MCF 10A (cell line): ENCODE results near the gene ITGA1. TPM values are rescaled to one million over a fixed set of nuclear protein-coding genes. Genes with fewer than 3 reads are reported as not detected.

Experiments used
- BruUV-seq: library from RNA; stranded (reverse); fragments of 400-500 nt; replicated peaks from 2 replicates; lab custom pipeline; 2021; lab: Mats Ljungman, UMichigan
- CTCF ChIA-PET: fragments of 300-600 bp; sonication (Branson Sonifier 250); formaldehyde crosslinking; extraction: SDS; loops from one replicate; lab custom pipeline; 2021; ENCODE audit warnings: antibody characterized with exemption, inconsistent platforms; lab: Yijun Ruan, JAX
- POLR2A ChIA-PET: fragments of 300-600, 350-650 bp; sonication (Branson Sonifier 250); formaldehyde crosslinking; extraction: SDS; loops from one replicate; lab custom pipeline; 2020; ENCODE audit warnings: antibody characterized with exemption, inconsistent platforms; lab: Yijun Ruan, JAX
- DNase-seq: peaks from one replicate; pipeline ENCODE4 v3.0.0-alpha.2; 2018; ENCODE audit not compliant: unreplicated experiment
- H3K27ac Mint-ChIP-seq: one replicate; pipeline ENCODE4 v1.8.0; 2022; ENCODE audit warnings: mild to moderate bottlenecking, low read depth, mixed read lengths; ENCODE audit not compliant: unreplicated experiment
- H3K27me3 Mint-ChIP-seq: one replicate; pipeline ENCODE4 v1.8.0; 2022; ENCODE audit warnings: mixed read lengths; ENCODE audit not compliant: insufficient read depth, unreplicated experiment
- H3K36me3 Mint-ChIP-seq: one replicate; pipeline ENCODE4 v1.8.0; 2022; ENCODE audit warnings: mild to moderate bottlenecking, moderate library complexity, mixed read lengths; ENCODE audit not compliant: insufficient read depth, unreplicated experiment
- H3K4me1 Mint-ChIP-seq: one replicate; pipeline ENCODE4 v1.8.0; 2022; ENCODE audit warnings: mixed read lengths; ENCODE audit not compliant: insufficient read depth, unreplicated experiment
- H3K4me3 Mint-ChIP-seq: one replicate; pipeline ENCODE4 v1.8.0; 2022; ENCODE audit warnings: mild to moderate bottlenecking, moderate library complexity, mixed read lengths; ENCODE audit not compliant: unreplicated experiment
- H3K9me3 Mint-ChIP-seq: one replicate; pipeline ENCODE4 v1.8.0; 2022; ENCODE audit warnings: mixed read lengths; ENCODE audit not compliant: unreplicated experiment
- CTCF ChIP-seq: fragments of 200-600 bp; IDR thresholded peaks from one replicate; pipeline ENCODE4 v1.8.0; 2022; ENCODE audit warnings: antibody characterized with exemption, mild to moderate bottlenecking; ENCODE audit not compliant: unreplicated experiment
- intact Hi-C: fragments of 100-400 bp; cut with micrococcal nuclease; formaldehyde crosslinking; loops from 2 replicates; pipeline ENCODE4 v1.14.1; 2022
- total RNA-seq: library from RNA; stranded (reverse); gene quantifications from 2 replicates; pipeline ENCODE4 v1.2.3, GENCODE V29; 2022

The ITGA1 gene
- total RNA-seq, 1 experiment from 2014 or later: 7.7 TPM

- TF ChIP-seq CTCF: no peak
- ChIA-PET POLR2A (no interaction called here), CTCF (no interaction called here)
- Mint-ChIP-seq H3K27me3 (no peaks in the 10 kb centered on the region), H3K36me3 (no peaks in the 10 kb centered on the region), H3K4me1 (peaks cover under 1% of the 10 kb centered on the region), H3K9me3 (no peaks in the 10 kb centered on the region), H3K27ac (no peak overlapping the region), H3K4me3 (no peak overlapping the region)
- intact Hi-C loops: no loop called here
- DNase-seq: no peak
- no TSS peak for BruUV-seq
These were observed 88.1 kb downstream of the ITGA1 start for GRCh38 chr5:52875827-52876226.

- no TSS peak for BruUV-seq
- Mint-ChIP-seq H3K27me3 (no peaks in the 10 kb centered on the region), H3K36me3 (no peaks in the 10 kb centered on the region), H3K9me3 (no peaks in the 10 kb centered on the region), H3K27ac (no peak overlapping the region), H3K4me1 (no peaks in the 10 kb centered on the region), H3K4me3 (no peak overlapping the region)
- ChIA-PET CTCF (interaction anchor here (1.0 to 2.0 kb wide), 4 partner anchors 15 to 183 kb away, joined by 3 to 5 read pairs (median 3); no protein-coding TSS in a partner anchor), POLR2A (no interaction called here)
- intact Hi-C loops: no loop called here
- DNase-seq: no peak
- TF ChIP-seq CTCF: no peak
These were observed 88.7 kb downstream of the ITGA1 start for GRCh38 chr5:52876456-52876855.

- H3K4me3 Mint-ChIP-seq: no peak overlapping the region
- POLR2A ChIA-PET: interaction anchor here (0.7 kb wide), 1 partner anchor 9 kb away, joined by 3 read pairs; no protein-coding TSS in a partner anchor
- CTCF ChIA-PET: interaction anchor here (0.7 kb wide), 1 partner anchor 189 kb away, joined by 3 read pairs; no protein-coding TSS in a partner anchor
- H3K36me3 Mint-ChIP-seq: no peaks in the 10 kb centered on the region
- no TSS peak for BruUV-seq
- H3K27me3 Mint-ChIP-seq: no peaks in the 10 kb centered on the region
- H3K4me1 Mint-ChIP-seq: no peaks in the 10 kb centered on the region
- peak; percentile 73 for DNase-seq
- no peaks in the 10 kb centered on the region for H3K9me3 Mint-ChIP-seq
- intact Hi-C loops: no loop called here
- H3K27ac Mint-ChIP-seq: no peak overlapping the region
- TF ChIP-seq CTCF: no peak
These were observed 90.9 kb downstream of the ITGA1 start for GRCh38 chr5:52878656-52879055.

- Mint-ChIP-seq H3K27ac (no peak overlapping the region), H3K4me3 (no peak overlapping the region), H3K9me3 (no peaks in the 10 kb centered on the region), H3K36me3 (no peaks in the 10 kb centered on the region), H3K4me1 (no peaks in the 10 kb centered on the region), H3K27me3 (no peaks in the 10 kb centered on the region)
- ChIA-PET POLR2A (no interaction called here), CTCF (no interaction called here)
- intact Hi-C loops: no loop called here
- no peak for DNase-seq
- no peak for TF ChIP-seq CTCF
- no TSS peak for BruUV-seq
These were observed 92.8 kb downstream of the ITGA1 start for GRCh38 chr5:52880541-52880940.
